ENCODE measurements around the gene XCR1.

DNA sequence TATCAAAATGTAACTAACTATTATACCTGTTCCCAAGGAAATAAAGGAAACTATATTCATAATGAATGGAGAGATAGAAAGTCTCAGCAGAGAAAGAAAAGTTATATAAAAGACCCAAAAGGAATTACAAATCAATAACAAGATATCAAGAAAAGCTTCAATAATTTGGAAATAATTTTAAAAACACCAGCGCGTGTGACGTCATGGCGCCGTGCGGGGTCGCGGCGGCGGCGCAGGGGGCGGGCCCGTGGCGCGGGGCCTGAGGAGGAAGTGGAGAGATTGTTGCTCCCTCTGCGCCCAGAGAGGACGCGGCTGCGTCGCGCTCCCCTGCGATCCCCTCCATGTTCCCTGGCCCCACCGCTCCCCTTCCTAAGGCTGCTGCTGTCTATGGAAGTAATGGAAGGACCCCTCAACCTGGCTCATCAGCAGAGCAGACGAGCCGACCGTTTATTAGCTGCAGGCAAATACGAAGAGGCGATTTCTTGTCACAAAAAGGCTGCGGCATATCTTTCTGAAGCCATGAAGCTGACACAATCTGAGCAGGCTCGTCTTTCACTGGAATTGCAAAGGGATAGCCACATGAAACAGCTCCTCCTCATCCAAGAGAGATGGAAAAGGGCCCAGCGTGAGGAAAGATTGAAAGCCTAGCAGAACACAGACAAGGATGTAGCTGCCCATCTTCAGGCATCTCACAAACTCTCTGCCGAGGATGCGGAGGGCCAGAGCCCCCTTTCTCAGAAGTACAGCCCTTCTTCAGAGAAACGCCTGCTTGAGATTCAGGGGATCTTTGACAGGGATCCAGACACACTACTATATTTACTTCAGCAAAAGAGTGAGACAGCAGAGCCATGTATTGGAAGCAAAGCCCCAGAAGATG lies 4.1 kb downstream of the XCR1 start:
- TF ChIP-seq, protein P1, sequence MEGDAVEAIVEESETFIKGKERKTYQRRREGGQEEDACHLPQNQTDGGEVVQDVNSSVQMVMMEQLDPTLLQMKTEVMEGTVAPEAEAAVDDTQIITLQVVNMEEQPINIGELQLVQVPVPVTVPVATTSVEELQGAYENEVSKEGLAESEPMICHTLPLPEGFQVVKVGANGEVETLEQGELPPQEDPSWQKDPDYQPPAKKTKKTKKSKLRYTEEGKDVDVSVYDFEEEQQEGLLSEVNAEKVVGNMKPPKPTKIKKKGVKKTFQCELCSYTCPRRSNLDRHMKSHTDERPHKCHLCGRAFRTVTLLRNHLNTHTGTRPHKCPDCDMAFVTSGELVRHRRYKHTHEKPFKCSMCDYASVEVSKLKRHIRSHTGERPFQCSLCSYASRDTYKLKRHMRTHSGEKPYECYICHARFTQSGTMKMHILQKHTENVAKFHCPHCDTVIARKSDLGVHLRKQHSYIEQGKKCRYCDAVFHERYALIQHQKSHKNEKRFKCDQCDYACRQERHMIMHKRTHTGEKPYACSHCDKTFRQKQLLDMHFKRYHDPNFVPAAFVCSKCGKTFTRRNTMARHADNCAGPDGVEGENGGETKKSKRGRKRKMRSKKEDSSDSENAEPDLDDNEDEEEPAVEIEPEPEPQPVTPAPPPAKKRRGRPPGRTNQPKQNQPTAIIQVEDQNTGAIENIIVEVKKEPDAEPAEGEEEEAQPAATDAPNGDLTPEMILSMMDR (conservative IDR thresholded peaks at IDR 0.05; ENCODE audit: low read depth, low read length) = no peak
- TF ChIP-seq EZH2 (IDR thresholded peaks at IDR 0.05; ENCODE audit: borderline replicate concordance, low read depth, low read length, poor library complexity, severe bottlenecking) = no peak

Data from A673 (cell line).